NOMO-1 (cell line): ENCODE measurements around the gene SNX33.
"Not testable (repeated sequence)": the region's sequence is repeated elsewhere in the genome, so short reads cannot be mapped to it uniquely, and the experiment has no call there.

ENCODE experiments used
- DNase-seq, 2 experiments: peaks; one replicate each; lab custom pipeline; 2025; ENCODE audit not compliant: unreplicated experiment in 2 of 2; lab: John Stamatoyannopoulos, UW

The SNX33 gene

GRCh38 chr15:75697523-75697922, 49.8 kb downstream of the SNX33 start:
- no peak for DNase-seq

DNA sequence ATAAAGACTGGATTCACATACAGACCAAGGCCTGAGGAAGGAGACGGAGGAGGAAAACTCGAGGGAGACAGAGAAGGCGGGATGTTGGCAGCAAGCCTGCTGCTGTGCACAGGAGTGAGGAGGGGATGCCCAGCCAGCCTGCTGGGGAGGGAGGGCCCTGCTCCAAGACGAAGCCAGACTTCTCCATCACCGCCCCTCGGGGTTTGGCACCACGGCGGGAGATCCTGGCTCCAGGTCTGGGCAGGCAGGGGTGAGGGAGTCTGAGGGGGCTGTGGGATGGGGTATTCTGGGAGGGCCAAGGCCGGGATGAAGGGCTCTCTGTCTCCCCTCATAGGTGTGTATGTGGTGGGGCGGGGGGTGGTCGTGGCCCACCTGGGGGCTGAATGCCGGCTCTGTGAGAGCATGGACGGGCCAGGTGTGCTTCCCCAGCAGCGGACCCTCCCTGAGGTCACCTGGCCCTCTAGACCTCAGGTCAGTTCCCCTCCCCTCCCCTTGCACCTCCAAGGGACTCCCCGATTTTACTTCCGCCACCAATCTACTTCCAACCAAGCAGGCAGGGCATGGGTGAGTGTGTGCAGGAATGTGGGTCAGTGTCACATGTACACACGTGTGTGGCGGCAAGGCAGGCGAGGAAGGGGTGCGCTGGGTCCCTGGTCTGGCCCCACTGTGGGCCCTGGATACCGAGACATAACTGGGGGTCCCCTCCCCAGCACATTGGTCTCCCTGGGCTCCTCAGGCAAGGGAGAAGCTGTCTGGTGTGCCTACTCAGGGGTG, 50.4 kb downstream of the SNX33 start:
- not testable (repeated sequence) for DNase-seq

GRCh38 chr15:75699517-75699916, 51.8 kb downstream of the SNX33 start:
- peak in 1 of 2 experiments; percentile 10 for DNase-seq

DNA sequence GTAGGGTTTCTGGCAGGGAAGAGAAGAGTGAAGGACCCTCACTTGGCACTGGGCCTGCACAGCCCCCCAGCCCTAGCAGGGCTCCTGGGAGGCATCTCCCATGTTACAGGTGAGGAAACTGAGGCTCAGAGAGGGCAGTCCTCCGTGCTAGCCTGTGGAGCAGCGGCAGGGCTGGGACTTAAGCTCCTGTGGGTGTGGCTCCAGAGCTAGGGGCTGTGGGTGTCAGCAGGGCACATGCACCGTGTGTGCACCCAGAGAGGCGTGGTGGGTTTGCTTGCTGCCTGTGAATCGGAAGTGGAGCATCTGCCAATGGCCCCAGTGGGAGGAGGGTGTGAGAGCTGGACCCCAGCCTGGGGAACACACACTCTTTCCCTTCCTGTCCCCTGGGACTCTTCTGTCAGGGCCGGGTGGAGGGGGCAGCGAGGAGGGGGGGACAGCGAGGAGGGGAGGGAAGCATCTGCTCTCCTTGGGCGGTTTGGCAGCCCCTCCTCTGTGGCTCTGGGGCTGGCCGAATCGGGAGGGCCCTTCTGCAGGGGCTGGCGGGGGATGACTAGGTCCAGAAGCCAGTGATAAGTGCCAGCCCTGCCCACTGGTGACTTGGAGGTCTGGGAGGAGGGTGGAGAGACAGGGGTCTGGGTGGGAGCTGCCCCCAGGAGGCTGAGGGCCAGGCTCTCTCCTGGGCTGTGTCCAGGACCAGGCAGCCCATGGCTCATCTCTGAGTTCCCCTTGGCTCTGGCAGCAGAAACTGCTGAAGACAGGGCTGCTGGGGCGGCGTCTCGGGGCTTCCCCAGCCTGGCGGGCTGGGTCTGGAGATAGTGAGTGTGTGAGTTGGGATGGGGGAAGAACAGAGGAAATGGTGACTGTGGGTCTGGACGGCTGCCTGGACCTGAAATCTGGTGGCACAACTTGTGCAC, 52.5 kb downstream of the SNX33 start:
- DNase-seq = not testable (repeated sequence)

DNA sequence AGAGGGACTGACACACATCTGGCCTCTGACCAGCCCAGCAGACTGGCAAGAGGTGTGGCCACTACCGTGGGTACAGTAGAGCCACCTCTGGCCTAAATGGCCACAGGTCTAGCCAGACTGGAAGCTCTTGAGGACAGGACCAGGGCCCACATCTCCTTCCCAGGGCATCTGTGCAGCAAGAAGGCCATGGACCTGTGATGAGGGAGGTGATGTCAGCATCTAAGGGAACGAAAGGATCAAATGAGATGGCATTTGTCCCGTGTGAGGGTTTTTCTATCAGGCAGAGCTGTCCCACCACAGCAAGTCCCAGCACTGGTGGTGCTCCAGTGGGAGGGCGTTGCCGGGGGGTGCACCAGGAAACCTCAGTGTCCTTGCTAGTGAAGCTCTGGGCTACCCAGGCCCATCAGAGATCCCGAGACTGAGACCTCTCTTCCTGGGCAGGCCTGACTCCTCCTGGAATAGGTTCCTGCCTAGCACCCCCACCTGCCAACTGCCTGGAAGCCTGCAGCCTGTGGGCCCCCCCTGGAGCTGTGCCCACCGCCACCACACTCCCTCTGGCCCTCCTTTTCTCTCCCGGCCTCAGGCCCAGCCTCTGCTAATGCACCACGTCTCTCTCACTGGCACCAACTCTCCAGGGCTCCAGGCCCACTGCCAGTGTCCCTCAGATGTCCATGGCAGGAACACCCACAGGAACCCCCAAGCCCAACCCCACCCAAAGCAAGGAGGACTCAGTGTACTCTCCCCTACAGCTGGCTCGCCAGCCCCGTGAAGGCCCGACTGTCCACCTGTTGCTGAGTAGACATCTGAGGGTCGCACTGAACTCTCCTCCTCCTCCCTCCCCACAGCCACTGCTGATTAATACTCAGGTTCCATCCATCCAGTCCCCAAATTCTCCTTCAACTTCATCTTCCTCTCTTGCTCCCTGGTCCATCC, 53.6 kb downstream of the SNX33 start:
- not testable (repeated sequence) for DNase-seq

- DNase-seq = no peak
Measured at GRCh38 chr15:75702436-75702835, 54.7 kb downstream of the SNX33 start.

GRCh38 chr15:75703440-75704262, 55.9 kb downstream of the SNX33 start:
- not testable (repeated sequence) for DNase-seq

- no peak for DNase-seq
Measured at GRCh38 chr15:75704263-75704615, 56.5 kb downstream of the SNX33 start.

DNA sequence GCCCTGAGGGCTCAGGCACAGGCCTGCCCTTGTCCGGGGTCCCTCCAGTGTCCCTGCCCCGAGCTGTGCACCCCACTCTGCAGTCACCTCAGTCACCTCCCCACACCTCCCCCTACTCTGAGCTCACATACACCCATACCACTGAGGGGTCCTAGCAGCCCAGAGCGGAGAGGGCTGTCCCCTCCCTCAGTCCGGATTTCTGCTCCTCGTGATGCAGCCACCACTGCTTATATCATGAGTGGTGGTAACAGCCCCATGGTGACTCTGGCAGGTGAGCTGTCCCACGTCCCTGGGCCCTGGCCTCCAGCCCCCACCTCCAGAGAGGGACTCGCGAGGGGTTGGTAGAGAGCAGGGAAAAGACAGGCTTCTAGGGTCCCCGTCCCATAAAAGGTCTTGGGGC, 56.9 kb downstream of the SNX33 start:
- DNase-seq = no peak

DNA sequence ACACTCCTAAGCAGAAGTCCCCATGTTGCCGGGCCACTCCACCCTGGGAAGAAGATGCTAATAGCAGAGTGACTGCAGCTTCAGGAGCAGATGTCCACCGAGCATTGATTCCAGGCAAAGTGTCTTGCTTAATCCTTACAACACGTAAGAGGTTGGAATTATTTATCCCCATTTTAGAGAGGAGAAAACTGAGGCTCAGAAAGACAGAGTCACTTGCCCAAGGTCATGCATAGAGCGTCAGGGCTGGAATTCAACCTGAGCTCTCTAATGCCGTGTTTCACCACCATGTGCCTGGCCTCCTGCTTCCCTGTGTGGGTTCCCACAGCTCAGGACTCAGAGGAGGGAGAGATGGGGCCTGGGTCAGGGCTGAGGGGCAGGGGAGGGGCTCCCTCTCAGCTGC, 57.7 kb downstream of the SNX33 start:
- DNase-seq = not testable (repeated sequence)

- no peak for DNase-seq
Measured at GRCh38 chr15:75705854-75706681, 58.4 kb downstream of the SNX33 start.

DNA sequence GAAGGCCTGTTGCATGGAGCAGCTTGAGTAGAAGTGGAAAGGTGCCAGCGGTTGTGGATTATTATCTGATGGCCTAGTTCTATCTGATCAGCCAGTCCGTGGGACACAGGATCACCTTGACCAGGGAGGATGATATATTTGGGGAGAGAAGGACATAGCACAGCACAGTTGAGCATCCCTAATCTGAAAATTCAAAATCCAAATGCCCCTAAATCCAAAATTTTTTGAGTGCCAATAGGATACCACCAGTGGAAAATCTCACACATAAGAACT, 58.9 kb downstream of the SNX33 start:
- DNase-seq = no peak

- DNase-seq = not testable (repeated sequence)
Measured at GRCh38 chr15:75709458-75709857, 61.7 kb downstream of the SNX33 start.

GRCh38 chr15:75710874-75711273, 63.2 kb downstream of the SNX33 start:
- DNase-seq = not testable (repeated sequence)

GRCh38 chr15:75711495-75711894, 63.8 kb downstream of the SNX33 start:
- DNase-seq = not testable (repeated sequence)
